Measurements from ENCODE around the gene FAM83F.
A peak's percentile ranks its signal among the peaks of the same experiment; 100 is the strongest.

The FAM83F gene

DNA sequence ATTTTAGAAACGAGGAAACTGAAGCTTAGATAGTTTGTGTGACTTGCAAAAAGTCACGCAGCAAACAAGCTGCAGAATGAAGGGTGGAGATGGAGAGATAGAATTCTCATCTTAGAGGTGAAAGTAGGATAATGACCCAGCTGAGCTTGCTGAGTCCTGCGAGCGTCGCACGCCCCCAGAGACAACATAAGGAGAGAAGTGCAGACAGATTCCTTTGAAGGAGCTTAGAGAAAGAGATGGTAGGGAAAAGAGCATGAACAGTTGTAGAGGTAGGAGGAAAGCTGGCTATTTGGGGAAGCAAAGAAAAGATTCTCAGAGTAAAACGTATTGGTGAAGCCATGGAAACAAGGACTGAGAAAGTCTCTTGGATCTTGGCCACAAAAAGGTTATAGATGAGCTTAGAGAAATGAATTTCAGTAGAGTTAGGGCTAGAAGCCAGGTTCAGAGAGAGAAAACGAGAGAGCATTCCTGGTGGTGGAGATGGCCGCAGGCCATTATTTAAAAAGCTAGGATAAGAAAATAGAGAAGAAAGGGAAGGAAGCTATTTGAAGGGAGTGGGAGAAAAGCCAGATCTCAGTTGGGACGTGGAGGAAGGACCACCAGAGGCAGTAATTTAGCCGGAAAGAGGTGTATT, 44.8 kb downstream of the FAM83F start:
- DNase-seq, result no peak

DNA sequence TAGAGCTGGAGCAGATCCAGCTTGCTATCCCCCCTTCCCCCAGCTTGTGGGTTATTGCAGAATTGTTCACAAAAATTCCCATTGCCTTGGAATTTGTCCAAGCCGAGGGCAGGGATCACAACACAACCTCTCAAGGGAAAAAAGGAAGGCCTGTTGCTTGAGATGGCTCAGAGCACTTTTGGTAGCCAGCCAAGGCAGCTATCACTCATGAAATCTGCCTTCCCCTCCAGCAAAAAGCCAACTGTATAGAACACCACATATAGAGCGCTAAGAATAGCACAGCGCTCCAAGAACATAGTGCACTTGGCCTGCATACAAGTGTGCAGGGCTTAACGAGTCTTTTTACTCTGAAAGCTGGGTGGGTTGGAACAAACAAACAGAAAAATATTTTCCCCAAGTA, 46.2 kb downstream of the FAM83F start:
- DNase-seq, result peak; percentile 53

DNA sequence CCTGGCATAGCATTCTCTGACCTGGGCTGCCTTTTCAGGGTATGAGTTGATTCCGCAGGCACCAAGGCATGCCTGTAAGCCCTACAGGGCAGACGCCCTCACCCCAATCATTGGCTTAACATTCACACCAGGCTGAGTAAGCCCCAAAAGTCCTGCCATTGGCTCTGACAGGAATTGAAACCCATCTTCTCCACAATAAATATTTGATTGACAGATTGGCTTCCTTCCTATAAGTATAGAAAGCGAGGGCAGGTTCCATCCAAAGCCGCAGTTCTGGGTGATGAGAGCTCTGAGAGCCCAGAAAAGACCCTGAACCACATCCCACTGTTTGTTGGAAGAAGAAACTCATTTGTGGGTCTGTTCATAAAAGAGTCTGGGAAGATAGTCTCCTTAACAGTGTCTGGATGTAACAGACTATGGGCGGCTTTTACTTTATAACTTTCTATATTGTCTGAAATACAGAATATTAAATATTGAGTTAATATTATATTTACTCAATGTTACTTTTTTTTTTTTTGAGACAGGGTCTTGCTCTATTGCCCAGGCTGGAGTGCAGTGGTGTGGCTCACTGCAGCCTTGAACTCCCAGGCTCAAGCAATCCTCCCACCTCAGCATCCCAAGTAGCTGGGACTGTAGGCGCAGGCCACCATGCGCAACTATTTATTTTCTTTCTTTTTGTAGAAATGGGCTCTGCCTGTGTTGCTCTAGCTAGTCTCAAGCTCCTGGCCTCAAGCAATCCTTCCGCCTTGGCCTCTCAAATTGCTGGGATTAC, 46.8 kb downstream of the FAM83F start:
- no peak for DNase-seq

DNA sequence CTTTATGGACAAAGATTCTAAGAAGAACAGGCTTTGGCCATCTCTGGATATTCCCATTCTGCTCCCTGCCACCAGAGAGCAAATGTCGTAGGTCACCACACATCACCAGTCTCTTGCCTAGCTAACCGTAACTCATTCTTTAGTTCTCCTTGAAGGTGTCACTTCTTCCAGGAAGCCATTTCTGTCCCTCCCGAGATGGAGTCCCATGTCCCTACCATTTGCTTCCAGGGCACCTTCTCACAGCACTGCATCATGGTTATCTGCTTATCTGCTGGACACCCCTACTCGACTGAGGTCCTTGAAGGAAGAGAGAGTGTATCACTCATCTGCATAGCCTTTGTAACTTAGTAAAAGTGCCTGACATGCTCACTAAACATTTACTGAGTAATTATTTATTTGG, 47.6 kb downstream of the FAM83F start:
- DNase-seq, result no peak

DNA sequence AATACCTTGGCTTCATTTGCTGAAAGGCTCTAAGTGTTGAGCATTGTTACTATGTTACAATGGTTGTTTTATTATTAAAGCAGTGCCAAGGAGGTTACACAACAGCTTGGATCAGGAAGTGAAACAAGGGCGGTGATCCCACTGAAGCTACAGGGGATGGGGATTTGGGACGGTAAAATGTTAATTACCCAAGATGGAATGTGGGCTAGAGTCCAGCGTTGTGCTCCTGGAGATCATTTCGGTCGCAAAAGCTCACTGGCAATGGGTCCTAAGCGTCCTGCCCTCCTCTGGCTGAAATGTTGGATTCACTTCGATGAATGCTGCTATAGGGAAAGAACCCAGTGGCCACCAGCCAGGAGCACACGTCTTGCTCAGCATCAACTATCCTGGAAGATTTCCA, 48.3 kb downstream of the FAM83F start:
- DNase-seq, result no peak

DNA sequence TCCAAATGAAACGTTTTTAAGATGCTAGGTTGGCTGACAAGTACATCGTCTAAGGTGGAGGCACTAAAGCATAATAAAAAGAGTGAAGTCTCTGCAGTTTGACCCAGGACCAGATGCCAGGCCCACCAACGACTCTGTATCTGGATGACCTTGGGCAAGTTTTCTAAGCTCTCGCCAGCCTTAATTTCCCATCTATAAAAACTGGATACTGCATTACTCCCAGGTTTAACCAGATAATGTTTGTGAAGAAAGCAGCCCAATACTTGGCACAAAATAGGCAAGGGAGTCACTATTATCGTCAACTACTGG, 49.0 kb downstream of the FAM83F start:
- DNase-seq, result no peak

DNA sequence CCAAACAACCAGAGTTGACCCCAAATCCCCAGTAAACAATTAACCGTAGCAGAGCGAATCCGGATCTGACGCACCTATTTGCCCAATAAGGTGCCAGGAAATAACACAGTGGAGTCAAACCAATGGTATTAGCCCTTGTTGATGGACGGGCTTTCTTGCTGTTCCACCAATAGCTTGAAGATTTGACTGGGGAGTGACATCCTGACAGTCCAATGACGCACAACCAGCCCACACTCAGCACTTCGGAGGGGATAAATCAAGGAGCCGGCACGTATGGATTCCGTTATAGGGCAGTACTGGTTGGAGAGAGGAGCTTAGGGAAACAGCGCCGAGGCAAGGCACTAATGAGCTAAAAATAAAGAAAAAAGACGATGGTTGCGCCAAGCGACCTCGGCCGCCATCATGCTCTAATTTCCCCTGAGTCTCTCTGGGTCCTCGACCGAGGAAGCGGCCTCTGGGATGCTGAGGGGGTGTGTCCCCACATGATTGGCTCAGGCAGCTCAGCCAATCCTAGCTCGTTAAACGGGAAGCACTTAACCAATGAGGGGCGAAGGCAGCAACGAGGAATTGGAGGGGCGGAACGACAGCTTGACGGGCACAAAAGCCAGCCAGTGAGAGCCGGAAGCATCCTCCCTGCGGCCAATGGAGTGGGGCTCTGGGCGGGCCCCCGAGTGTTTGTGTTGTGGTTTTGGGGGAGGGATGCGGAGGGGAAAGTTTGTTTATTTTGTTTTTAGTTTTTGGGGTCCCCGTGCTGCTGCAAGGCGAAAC, 49.5 kb downstream of the FAM83F start:
- peak; percentile 96 for DNase-seq

DNA sequence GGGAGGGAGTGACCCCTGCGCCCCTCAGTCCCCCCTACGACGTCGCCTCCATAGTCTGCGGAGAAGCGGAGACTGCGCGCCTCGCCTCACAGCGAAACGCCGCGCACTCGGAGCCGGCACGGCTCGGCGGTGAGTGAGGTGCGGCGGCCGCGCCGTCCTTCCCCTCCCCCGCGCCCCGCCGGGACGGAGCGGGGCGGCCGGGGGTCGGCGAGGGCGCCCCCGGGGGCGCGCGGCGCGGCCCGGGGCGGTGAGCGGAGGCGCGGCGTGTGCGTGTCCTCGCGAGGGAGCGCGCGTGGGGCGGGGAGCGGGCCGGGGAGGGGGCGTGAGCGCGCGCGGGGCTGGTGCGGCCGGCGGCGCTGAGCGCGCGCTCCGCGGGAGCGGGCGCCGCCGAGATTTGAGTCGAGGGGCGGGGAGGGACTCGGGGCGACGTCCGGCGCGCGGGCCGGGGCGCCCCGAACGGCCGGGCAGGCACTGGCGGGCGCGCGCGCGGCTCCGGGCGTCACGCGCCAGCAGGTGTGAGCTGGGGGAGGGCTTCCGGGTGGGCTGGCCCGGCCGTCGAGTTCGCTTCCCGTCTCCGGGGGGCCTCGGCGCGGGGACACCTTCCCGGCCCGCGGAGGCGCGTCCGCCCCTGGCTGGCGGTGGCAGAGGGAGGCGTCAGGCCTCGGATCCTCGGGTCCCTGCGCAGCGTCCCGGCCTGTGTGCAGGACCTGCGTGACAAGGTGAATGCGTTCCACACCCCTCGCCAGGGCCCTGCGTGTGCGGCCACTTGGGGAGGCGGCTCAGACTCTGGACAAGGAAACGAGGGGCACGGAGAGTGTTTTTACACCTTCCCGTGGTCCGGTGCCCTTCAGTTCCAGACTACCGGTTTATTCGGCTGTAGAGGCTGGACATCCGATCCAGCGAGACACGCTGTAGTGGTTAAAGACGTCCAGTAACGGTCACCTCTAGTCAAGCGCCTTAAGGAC, 50.4 kb downstream of the FAM83F start:
- DNase-seq, result no peak

DNA sequence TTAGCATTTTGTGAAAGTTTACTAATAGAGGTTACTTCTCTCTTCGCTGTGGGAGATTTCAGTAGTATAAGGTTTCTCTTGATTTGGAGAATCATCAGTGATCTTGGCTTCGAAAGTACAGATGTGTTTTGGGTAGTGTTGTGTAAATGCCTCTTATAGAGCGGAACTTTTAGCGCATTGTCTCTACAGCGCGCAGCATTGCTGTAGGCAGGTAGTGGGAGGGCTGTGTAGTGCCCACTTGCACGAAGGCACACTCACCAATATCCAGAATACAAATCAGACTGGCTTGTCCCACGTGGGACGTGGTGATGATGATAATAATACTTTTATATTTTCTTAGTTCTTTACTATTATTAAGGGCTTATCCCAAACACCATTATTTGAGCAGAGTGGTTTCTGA, 51.4 kb downstream of the FAM83F start:
- no peak for DNase-seq

DNA sequence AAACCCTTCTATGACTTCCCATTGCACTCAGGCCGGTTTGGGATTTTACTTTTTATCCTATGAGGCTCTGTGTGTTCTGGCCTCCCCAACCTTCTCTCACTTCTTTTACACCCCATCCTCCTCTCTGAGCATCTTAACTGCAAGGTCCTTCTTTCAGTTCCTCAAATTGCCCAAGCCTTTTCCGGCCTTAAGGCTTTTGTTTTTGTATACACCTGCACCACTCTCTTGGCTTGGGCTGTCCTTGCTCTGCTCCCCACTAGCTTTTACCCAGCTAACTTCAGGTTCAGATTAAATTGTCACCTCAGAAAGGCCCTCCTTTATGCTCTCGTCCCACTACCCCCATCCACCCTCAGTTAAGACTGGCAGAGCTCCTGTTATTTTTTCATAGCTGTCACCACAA, 55.5 kb downstream of the FAM83F start:
- DNase-seq, result no peak

DNA sequence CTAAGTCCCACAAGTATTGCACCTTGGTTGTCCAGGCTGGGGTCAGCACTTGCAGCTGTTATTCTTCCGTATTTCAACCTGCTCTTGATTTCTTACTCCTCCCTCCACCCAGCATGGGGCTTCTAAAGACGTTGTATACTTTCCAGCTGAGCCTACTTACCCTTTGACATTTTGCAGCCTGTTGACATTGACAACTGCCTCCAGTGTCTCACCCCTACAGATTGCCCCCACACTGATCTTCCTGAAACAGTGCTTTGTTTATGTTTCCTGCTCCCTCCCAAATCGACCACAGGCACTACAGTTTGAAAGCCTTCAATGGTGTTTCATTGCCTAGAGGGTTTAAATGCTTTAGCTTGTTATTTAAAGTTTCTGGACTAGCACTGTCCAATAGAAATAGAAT, 56.6 kb downstream of the FAM83F start:
- DNase-seq, result peak; percentile 19

DNA sequence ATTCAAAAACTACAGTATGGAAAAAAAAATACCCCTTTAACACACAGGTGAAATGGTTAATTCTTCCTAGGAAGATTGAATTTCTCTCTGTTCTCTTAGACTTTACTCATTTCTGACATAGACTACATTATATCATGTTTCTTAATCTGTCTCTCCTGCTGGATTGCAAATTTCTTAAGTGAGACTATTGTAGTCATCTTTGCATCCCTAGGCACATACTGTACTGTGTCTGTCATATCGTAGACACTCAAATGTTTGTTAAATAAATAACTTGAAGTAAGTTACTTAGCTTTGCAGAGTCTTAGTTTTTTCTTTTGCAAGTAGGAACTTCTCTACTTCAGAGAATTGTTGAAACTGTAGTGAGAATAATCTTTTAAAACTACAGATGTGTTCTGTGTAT, 58.7 kb downstream of the FAM83F start:
- DNase-seq, result no peak

DNA sequence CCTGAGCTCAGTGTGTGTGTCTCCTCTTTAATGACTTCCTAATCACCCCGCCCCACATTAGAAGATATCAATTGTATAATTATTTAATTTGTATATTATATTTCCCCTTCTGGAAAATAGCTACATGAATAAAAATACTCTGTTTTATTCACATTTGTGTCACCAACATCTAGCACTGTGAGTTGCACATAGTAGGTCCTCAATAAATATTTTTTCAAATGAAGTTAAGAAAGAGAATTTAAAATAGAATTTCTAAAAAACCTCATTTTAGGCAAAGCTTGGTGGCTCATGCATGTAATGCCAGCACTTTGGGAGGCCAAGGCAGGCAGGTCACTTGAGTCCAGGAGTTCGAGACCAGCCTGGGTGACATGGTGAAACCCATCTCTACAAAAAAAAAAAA, 59.7 kb downstream of the FAM83F start:
- no peak for DNase-seq

DNA sequence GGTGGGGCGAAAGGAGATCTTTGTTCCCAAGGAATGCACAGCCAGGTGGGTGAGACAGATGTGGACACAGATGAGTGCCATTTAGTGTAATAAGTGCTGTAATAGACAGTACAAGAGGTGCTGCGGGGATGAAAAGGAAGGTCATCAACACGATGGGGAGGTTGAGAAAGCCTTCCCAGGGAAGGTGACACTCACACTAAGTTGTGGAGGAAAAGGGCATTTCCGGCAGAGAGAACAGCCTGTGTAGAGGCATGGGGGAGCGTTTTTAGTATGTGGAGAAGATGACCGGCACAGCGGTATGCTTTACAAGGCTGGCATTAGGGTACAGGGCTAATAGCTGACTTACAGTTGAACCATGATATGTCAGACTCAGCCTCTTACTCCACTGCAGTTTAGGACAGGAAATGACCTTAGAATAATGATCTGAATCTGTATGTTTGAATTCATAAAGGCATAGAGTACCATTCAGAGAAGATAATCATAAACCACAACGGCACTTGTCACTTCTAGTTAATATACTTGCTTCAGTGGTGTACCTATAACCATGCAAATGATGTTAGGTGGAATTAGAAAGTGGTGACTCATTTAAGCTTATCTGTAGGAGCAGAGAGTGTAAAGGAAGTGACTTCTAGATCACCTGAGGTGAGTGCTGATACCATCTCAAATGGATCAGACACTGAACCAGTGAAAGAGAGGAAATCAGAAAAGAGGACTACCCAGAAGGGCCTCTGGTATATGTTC, 60.6 kb downstream of the FAM83F start:
- DNase-seq, result peak; percentile 24

DNA sequence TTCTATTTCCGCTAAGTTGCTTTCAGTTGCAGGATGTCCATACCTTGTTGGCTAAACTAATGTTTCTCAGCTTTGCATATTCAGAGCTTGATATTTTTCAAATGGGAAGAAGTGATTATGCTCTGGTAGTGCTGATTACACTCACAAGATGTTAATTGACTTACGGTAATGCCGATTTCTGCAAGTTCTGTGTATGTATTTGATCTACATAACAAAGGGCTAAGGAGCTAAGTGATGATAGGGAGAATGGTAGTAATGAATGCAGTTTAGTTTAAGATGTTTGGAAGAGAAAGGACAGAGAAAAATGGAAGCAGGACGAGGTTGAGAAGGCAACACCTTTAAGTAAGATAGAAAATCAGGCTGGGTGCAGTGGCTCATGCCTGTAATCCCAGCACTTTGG, 61.4 kb downstream of the FAM83F start:
- no peak for DNase-seq

DNA sequence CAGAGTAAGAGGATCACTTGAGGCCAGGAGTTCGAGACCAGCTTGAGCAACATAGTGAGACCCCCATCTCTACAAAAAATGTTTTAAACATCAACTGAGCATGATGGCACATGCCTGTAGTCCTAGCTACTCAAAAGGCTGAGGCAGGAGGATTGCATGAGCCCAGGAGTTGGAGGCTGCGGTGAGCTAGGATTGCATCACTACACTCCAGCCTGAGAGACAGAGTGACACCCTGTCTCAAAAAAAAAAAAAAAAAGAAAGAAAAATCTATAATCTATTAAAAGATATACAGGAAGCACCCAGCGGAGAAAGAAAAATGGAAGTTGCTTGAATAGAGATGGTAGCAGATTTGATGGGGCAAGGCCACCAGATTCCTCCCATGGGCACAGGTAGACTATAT, 61.8 kb downstream of the FAM83F start:
- DNase-seq, result no peak

DNA sequence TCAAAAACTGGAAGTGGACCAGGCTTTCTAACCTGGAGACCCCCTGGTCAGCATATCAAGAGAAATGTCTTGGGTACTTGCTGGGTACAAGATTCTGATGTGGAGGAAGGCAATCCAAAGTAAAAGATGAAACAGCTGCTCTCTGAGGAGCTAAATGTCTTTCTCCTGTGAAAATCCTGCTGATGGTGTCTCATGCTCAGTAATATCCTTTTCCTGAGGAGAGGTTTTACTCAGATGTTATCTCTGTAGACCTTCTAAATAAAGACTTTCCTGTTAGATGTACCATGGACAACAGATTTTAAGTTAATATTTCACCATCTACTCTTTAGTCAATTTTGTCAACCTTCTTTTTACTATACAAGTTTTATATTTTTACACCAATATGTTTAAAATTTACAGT, 62.9 kb downstream of the FAM83F start:
- DNase-seq, result no peak

DNA sequence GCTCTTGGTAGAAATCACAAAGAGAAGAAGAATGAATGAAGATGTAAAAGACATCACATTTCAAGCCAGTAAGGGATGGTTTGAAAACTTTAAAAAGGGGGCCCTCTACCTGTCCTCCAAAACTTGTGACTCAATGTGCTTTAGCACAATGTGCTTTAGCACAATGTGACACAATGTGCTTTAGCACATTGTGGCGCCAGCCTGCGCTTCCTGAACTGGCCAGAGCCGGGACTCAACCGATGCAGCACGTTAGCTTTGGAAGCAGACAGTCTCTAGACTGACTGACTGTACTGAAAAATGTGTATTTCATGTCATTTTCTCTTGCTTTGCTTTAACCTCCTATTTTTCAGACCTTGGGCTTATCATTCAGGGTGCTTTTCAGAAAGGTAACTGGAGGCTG, 63.5 kb downstream of the FAM83F start:
- no peak for DNase-seq

DNA sequence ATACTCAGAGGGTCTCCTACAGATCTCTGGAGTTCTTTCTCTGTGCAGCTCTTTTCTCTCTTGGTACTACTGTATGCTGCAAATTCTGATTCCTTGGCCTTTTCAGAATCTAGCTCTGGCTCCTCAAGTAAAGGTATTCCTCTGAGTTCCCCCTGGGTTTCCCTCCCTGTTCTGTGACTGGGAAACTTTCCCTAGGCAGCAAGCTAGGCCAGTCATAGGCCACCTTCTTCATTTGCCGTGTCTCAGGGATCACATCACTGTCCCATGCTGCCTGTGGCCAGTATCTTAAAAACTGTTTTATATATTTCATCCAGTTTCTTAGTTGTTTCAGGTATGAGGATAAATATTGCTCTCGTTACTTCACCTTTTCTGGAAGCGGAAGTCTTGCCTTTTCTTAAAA, 71.2 kb downstream of the FAM83F start:
- no peak for DNase-seq

DNA sequence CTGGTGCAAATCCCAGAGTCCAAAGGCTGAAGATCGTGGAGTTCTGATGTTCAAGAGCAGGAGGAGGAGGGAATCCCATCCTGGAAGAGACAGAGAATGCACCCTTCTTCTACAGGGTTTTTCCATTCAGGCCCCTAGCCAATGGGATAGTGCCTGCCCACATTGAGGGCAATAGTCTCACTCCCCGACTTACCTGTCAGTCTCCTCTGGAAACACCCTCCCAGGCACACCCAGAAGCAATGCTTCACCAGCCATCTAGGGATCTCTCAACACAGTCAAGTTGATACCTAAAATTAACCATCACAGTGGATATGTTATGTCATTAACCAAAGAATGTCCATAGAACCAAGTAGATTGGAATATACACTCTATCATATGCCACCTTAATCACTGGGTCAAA, 72.9 kb downstream of the FAM83F start:
- no peak for DNase-seq

DNA sequence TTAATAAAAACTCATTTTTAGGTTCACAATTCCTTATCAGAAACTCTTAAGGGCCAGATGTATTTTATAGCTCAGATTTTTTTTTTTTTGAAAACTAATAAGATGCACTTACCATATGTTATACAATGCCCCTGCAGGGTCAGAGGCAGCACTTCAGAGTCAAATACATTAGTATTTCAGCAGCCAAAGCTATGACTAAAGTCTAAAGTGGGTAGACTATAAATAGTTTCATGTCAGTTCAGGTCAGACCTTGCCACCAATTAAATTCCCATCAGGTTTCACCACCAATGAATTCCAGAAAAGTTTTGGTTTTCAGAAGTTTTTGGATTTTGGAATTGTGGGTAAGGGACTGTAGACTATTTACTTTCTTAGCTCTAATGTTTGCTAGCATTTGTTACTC, 75.9 kb downstream of the FAM83F start:
- DNase-seq, result no peak

DNA sequence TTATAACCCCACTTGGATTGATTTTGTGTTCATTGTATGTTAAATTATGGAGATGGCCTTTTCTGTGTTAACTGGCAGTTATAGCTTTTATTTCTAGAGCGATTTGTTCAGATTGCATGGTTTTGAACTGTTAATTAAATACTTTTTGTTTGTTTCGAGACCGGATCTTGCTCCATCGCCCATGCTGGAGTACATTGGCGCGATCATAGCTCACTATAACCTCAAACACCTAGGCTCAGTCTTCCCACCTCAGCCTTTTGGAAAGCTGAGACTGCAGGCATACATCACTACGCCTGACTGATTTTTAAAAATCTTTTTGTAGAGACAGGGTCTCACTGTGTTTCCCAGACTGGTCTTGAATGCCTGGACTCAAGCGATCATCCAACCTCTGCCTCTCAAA, 77.0 kb downstream of the FAM83F start:
- no peak for DNase-seq
